Neuronal stem cell (in vitro differentiated cells): ENCODE results near the gene RRBP1.

Experiments used
- DNase-seq: peaks from one replicate; pipeline ENCODE4 v3.0.0-alpha.2; 2013; ENCODE audit warnings: low spot score
- H2AFZ ChIP-seq: one replicate; pipeline ENCODE4 v1.6.1; 2013; ENCODE audit warnings: mild to moderate bottlenecking, low read length, inconsistent platforms
- H2AK5ac ChIP-seq: 2 replicates; pipeline ENCODE4 v1.6.1; 2013; ENCODE audit warnings: low read depth, mild to moderate bottlenecking, inconsistent platforms, low read length, moderate library complexity, mixed read lengths
- H2BK120ac ChIP-seq: 2 replicates; pipeline ENCODE4 v1.6.1; 2013; ENCODE audit warnings: low read depth, mild to moderate bottlenecking, inconsistent platforms, low read length, moderate library complexity, mixed read lengths
- H2BK12ac ChIP-seq: one replicate; pipeline ENCODE4 v1.6.1; 2013; ENCODE audit warnings: low read length, inconsistent platforms
- H2BK15ac ChIP-seq: 2 replicates; pipeline ENCODE4 v1.6.1; 2013; ENCODE audit warnings: mild to moderate bottlenecking, low read length, inconsistent platforms, mixed read lengths
- H2BK5ac ChIP-seq: one replicate; pipeline ENCODE4 v1.6.1; 2013; ENCODE audit warnings: inconsistent platforms, mild to moderate bottlenecking, low read length, moderate library complexity
- H3K14ac ChIP-seq: one replicate; pipeline ENCODE4 v1.6.1; 2013; ENCODE audit warnings: low read length, inconsistent platforms
- H3K18ac ChIP-seq: 2 replicates; pipeline ENCODE4 v1.6.1; 2013; ENCODE audit warnings: low read length, inconsistent platforms
- H3K23ac ChIP-seq: 2 replicates; pipeline ENCODE4 v1.6.1; 2013; ENCODE audit warnings: low read depth, mild to moderate bottlenecking, mixed read lengths, low read length, inconsistent platforms; ENCODE audit not compliant: poor library complexity
- H3K27ac ChIP-seq: replicated peaks from 3 replicates; pipeline ENCODE4 v1.5.1; 2013; ENCODE audit warnings: low read length, inconsistent platforms
- H3K27me3 ChIP-seq, 3 experiments: 2 replicates each; pipeline ENCODE4 v1.6.1; 2013; ENCODE audit warnings: low read length in 3 of 3, mild to moderate bottlenecking in 2 of 3, inconsistent platforms in 1 of 3, low read depth in 1 of 3, mixed read lengths in 1 of 3, moderate library complexity in 1 of 3; ENCODE audit not compliant: control insufficient read depth in 3 of 3, insufficient read depth in 3 of 3
- H3K36me3 ChIP-seq, 2 donors: replicated peaks in 1 of 2; 2 replicates each; pipeline ENCODE4 v1.6.1; 2013; ENCODE audit warnings: low read length in 2 of 2; ENCODE audit not compliant: control insufficient read depth in 2 of 2, insufficient read depth in 2 of 2
- H3K4ac ChIP-seq: 2 replicates; pipeline ENCODE4 v1.6.1; 2013; ENCODE audit warnings: inconsistent platforms, mild to moderate bottlenecking, low read length, moderate library complexity
- H3K4me1 ChIP-seq, 2 donors: 1 replicate in 1 of 2; 2 replicates in 1 of 2; pipeline ENCODE4 v1.6.1; 2013; ENCODE audit warnings: low read length in 2 of 2, low read depth in 1 of 2; ENCODE audit not compliant: control insufficient read depth in 2 of 2, insufficient read depth in 1 of 2
- H3K4me2 ChIP-seq: one replicate; pipeline ENCODE4 v1.6.1; 2013; ENCODE audit warnings: mild to moderate bottlenecking, low read length, inconsistent platforms; ENCODE audit not compliant: insufficient read depth, poor library complexity, severe bottlenecking
- H3K4me3 ChIP-seq, 2 donors: 2 replicates each; pipeline ENCODE4 v1.5.1; 2013; ENCODE audit warnings: low read length in 2 of 2, mild to moderate bottlenecking in 2 of 2, inconsistent platforms in 1 of 2, moderate library complexity in 1 of 2
- H3K79me1 ChIP-seq: one replicate; pipeline ENCODE4 v1.6.1; 2013; ENCODE audit warnings: low read depth, mild to moderate bottlenecking, inconsistent platforms, low read length, moderate library complexity
- H3K9ac ChIP-seq: one replicate; pipeline ENCODE4 v1.6.1; 2013; ENCODE audit warnings: mild to moderate bottlenecking, low read depth, low read length, inconsistent platforms; ENCODE audit not compliant: poor library complexity
- H3K9me3 ChIP-seq, 2 donors: replicated peaks in 1 of 2; 2 replicates each; pipeline versions ENCODE3 to v1.6.1; 2013; ENCODE audit warnings: low read length in 2 of 2, mild to moderate bottlenecking in 2 of 2, inconsistent platforms in 1 of 2, low read depth in 1 of 2, mixed read lengths in 1 of 2, moderate library complexity in 1 of 2; ENCODE audit not compliant: control insufficient read depth in 2 of 2, insufficient read depth in 1 of 2
- H4K8ac ChIP-seq: one replicate; pipeline ENCODE4 v1.6.1; 2013; ENCODE audit warnings: low read depth, mild to moderate bottlenecking, inconsistent platforms, low read length, moderate library complexity
- H4K91ac ChIP-seq: one replicate; pipeline ENCODE4 v1.6.1; 2013; ENCODE audit warnings: low read length, low read depth, mild to moderate bottlenecking, inconsistent platforms; ENCODE audit not compliant: poor library complexity
- WGBS, 2 donors: extraction: QIAGEN DNeasy Blood & Tissue Kit; methylation state at CpG; one replicate each; pipeline ENCODE4 v1.1.7; 2013; ENCODE audit warnings: missing lambda C conversion rate in 2 of 2, mixed read lengths in 1 of 2; ENCODE audit not compliant: insufficient read length in 2 of 2, insufficient replicate concordance in 1 of 2; ENCODE audit errors: extremely low coverage in 2 of 2; 5-methylcytosine and 5-hydroxymethylcytosine counted together

Gene RRBP1

GRCh38 chr20:17629678-17630089 lies 52.4 kb downstream of the RRBP1 start:
- no peak overlapping the region for H4K91ac ChIP-seq
- H2BK15ac ChIP-seq, result no peak overlapping the region
- no peak overlapping the region for H3K4ac ChIP-seq
- H4K8ac ChIP-seq, result no peak overlapping the region
- H3K4me3 ChIP-seq, result no peak overlapping the region
- H2AFZ ChIP-seq, result no peak overlapping the region
- H3K4me1 ChIP-seq, result peaks cover 0 to 3% of the 10 kb centered on the region in 2 donors
- no peak overlapping the region for H2BK12ac ChIP-seq
- peaks cover 26 to 30% of the 10 kb centered on the region in 2 donors for H3K36me3 ChIP-seq
- no peaks in the 10 kb centered on the region for H3K27me3 ChIP-seq
- peaks cover 3% of the 10 kb centered on the region for H3K79me1 ChIP-seq
- H2BK120ac ChIP-seq, result no peak overlapping the region
- H2AK5ac ChIP-seq, result no peak overlapping the region
- no CpG with 5 or more reads among the region's 21 CpGs for WGBS, 2 donors
- H3K9ac ChIP-seq, result no peak overlapping the region
- peak overlapping the region; percentile 59 for H3K23ac ChIP-seq
- no peak overlapping the region for H3K18ac ChIP-seq
- no peak overlapping the region for H3K4me2 ChIP-seq
- H3K14ac ChIP-seq, result no peak overlapping the region
- no peak overlapping the region for H3K27ac ChIP-seq
- no peak for DNase-seq
- H2BK5ac ChIP-seq, result no peak overlapping the region
- H3K9me3 ChIP-seq, result no peaks in the 10 kb centered on the region

- Histone ChIP-seq H3K79me1 (peaks cover 3% of the 10 kb centered on the region), H3K18ac (no peak overlapping the region), H3K27ac (no peak overlapping the region), H3K4me2 (no peak overlapping the region), H3K4ac (no peak overlapping the region), H3K4me1 (peaks cover 0 to 3% of the 10 kb centered on the region in 2 donors), H3K27me3 (no peaks in the 10 kb centered on the region), H2AK5ac (no peak overlapping the region), H2AFZ (no peak overlapping the region), H2BK120ac (no peak overlapping the region), H3K14ac (no peak overlapping the region), H3K36me3 (peaks cover 25 to 32% of the 10 kb centered on the region in 2 donors), H3K9me3 (no peaks in the 10 kb centered on the region), H2BK12ac (no peak overlapping the region), H3K23ac (peak overlapping the region; percentile 29), H3K9ac (no peak overlapping the region), H3K4me3 (no peak overlapping the region), H4K8ac (no peak overlapping the region), H2BK5ac (no peak overlapping the region), H2BK15ac (no peak overlapping the region), H4K91ac (no peak overlapping the region)
- WGBS, 2 donors, result no CpG with 5 or more reads among the region's 8 CpGs
- DNase-seq, result no peak
Measured at GRCh38 chr20:17629025-17629424, 53.0 kb downstream of the RRBP1 start.

- Histone ChIP-seq H3K14ac (no peak overlapping the region), H2AFZ (no peak overlapping the region), H3K27ac (no peak overlapping the region), H2BK15ac (no peak overlapping the region), H3K9ac (no peak overlapping the region), H3K27me3 (no peaks in the 10 kb centered on the region), H2AK5ac (no peak overlapping the region), H4K8ac (no peak overlapping the region), H3K4me2 (no peak overlapping the region), H3K4me3 (no peak overlapping the region), H3K9me3 (no peaks in the 10 kb centered on the region), H2BK120ac (peak overlapping the region; percentile 50), H3K79me1 (peaks cover 3% of the 10 kb centered on the region), H3K36me3 (peaks cover 25 to 32% of the 10 kb centered on the region in 2 donors), H3K23ac (no peak overlapping the region), H3K4ac (no peak overlapping the region), H2BK12ac (no peak overlapping the region), H3K18ac (peak overlapping the region; percentile 35), H3K4me1 (peaks cover 0 to 3% of the 10 kb centered on the region in 2 donors), H4K91ac (no peak overlapping the region), H2BK5ac (no peak overlapping the region)
- no CpG with 5 or more reads among the region's 18 CpGs for WGBS, 2 donors
- DNase-seq, result no peak
Measured at GRCh38 chr20:17628101-17628841, 53.8 kb downstream of the RRBP1 start.

- Histone ChIP-seq H3K23ac (no peak overlapping the region), H3K27ac (no peak overlapping the region), H3K18ac (peak overlapping the region; percentile 74), H3K4ac (no peak overlapping the region), H2BK120ac (no peak overlapping the region), H2BK5ac (no peak overlapping the region), H3K4me1 (peaks cover 0 to 3% of the 10 kb centered on the region in 2 donors), H2AFZ (no peak overlapping the region), H3K9me3 (no peaks in the 10 kb centered on the region), H3K4me3 (no peak overlapping the region), H4K8ac (no peak overlapping the region), H3K79me1 (peaks cover 3% of the 10 kb centered on the region), H3K36me3 (peaks cover 22 to 28% of the 10 kb centered on the region in 2 donors), H3K27me3 (no peaks in the 10 kb centered on the region), H3K9ac (no peak overlapping the region), H3K14ac (peak overlapping the region; percentile 63), H2BK15ac (no peak overlapping the region), H4K91ac (no peak overlapping the region), H2AK5ac (peak overlapping the region; percentile 40), H3K4me2 (no peak overlapping the region), H2BK12ac (no peak overlapping the region)
- DNase-seq, result no peak
- no CpG with 5 or more reads among the region's 27 CpGs for WGBS, 2 donors
Measured at GRCh38 chr20:17627101-17627955, 54.7 kb downstream of the RRBP1 start.
